Large intestine (tissue), 3 donors: ENCODE results near the gene ATP2B2. TPM values are rescaled to one million over a fixed set of nuclear protein-coding genes. Genes with fewer than 3 reads are reported as not detected.

Experiments
- DNase-seq, 2 donors: peaks; one replicate each; pipeline versions ENCODE4 v3.0.0 to v3.0.0-alpha.2; 2013
- H3K27ac ChIP-seq: one replicate; pipeline ENCODE4 v1.5.1; 2013; ENCODE audit warnings: low read length
- H3K27me3 ChIP-seq: 2 replicates; pipeline ENCODE4 v1.6.1; 2013; ENCODE audit warnings: low read length; ENCODE audit not compliant: control insufficient read depth, insufficient read depth
- H3K36me3 ChIP-seq: 2 replicates; pipeline ENCODE4 v1.6.1; 2013; ENCODE audit warnings: low read length; ENCODE audit not compliant: control insufficient read depth, insufficient read depth
- H3K4me1 ChIP-seq: one replicate; pipeline ENCODE4 v1.6.1; 2013; ENCODE audit warnings: low read length; ENCODE audit not compliant: control insufficient read depth, insufficient read depth
- H3K4me3 ChIP-seq: one replicate; pipeline ENCODE4 v1.5.1; 2013; ENCODE audit warnings: low read length
- H3K9me3 ChIP-seq: one replicate; pipeline ENCODE4 v1.6.1; 2013; ENCODE audit warnings: mild to moderate bottlenecking, low read depth, low read length, moderate library complexity; ENCODE audit not compliant: control insufficient read depth
- WGBS: methylation state at CpG from one replicate; pipeline ENCODE4 v1.1.5; 2013; ENCODE audit warnings: low lambda C conversion rate; ENCODE audit not compliant: insufficient coverage; 5-methylcytosine and 5-hydroxymethylcytosine counted together
- polyA plus RNA-seq: library from polyadenylated mRNA; unstranded; fragments of 120-200 nt; gene quantifications from one replicate; pipeline ENCODE4 v1.2.1, GENCODE V29; 2013

The ATP2B2 gene
- polyA plus RNA-seq, 1 donor: 1.5 TPM

- Histone ChIP-seq H3K9me3 (no peaks in the 10 kb centered on the region), H3K36me3 (no peaks in the 10 kb centered on the region), H3K27me3 (no peaks in the 10 kb centered on the region), H3K4me3 (no peak overlapping the region), H3K27ac (no peak overlapping the region), H3K4me1 (no peaks in the 10 kb centered on the region)
- WGBS: no CpG with 5 or more reads among the region's 11 CpGs
- DNase-seq: no peak
These were observed 131.6 kb downstream of the ATP2B2 start for GRCh38 chr3:10373686-10374261.

GRCh38 chr3:10371789-10372188 lies 133.6 kb downstream of the ATP2B2 start:
- no CpG with 5 or more reads among the region's 10 CpGs for WGBS

GRCh38 chr3:10371167-10371566 lies 134.2 kb downstream of the ATP2B2 start:
- Histone ChIP-seq H3K9me3 (no peaks in the 10 kb centered on the region), H3K27me3 (peaks cover 2% of the 10 kb centered on the region), H3K4me1 (no peaks in the 10 kb centered on the region), H3K4me3 (no peak overlapping the region), H3K36me3 (no peaks in the 10 kb centered on the region), H3K27ac (no peak overlapping the region)
- DNase-seq: no peak
- WGBS: no CpG with 5 or more reads among the region's 3 CpGs

More at GRCh38 chr3:10371789-10372188, 133.6 kb downstream of the ATP2B2 start:
- Histone ChIP-seq H3K36me3 (no peaks in the 10 kb centered on the region), H3K9me3 (no peaks in the 10 kb centered on the region), H3K27me3 (peaks cover 1% of the 10 kb centered on the region), H3K4me1 (no peaks in the 10 kb centered on the region), H3K27ac (no peak overlapping the region), H3K4me3 (no peak overlapping the region)
- DNase-seq: no peak

- WGBS: no CpG with 5 or more reads among the region's 10 CpGs
These were observed 135.0 kb downstream of the ATP2B2 start for GRCh38 chr3:10370429-10370828.

GRCh38 chr3:10368512-10368911 lies 136.9 kb downstream of the ATP2B2 start:
- Histone ChIP-seq H3K27me3 (peaks cover 2% of the 10 kb centered on the region), H3K27ac (no peak overlapping the region), H3K36me3 (no peaks in the 10 kb centered on the region), H3K9me3 (no peaks in the 10 kb centered on the region), H3K4me1 (no peaks in the 10 kb centered on the region), H3K4me3 (no peak overlapping the region)
- 94% methylated on average over 2 of the region's 2 CpGs for WGBS
- no peak for DNase-seq

More at GRCh38 chr3:10370429-10370828, 135.0 kb downstream of the ATP2B2 start:
- no peaks in the 10 kb centered on the region for H3K9me3 ChIP-seq
- H3K27me3 ChIP-seq: peaks cover 2% of the 10 kb centered on the region
- no peaks in the 10 kb centered on the region for H3K36me3 ChIP-seq
- no peak overlapping the region for H3K27ac ChIP-seq
- no peak overlapping the region for H3K4me3 ChIP-seq
- no peaks in the 10 kb centered on the region for H3K4me1 ChIP-seq
- DNase-seq: no peak

- Histone ChIP-seq H3K27me3 (peaks cover 2% of the 10 kb centered on the region), H3K27ac (no peak overlapping the region), H3K4me1 (no peaks in the 10 kb centered on the region), H3K4me3 (no peak overlapping the region), H3K36me3 (no peaks in the 10 kb centered on the region), H3K9me3 (no peaks in the 10 kb centered on the region)
- no peak for DNase-seq
- WGBS: no CpG with 5 or more reads among the region's 5 CpGs
These were observed 137.9 kb downstream of the ATP2B2 start for GRCh38 chr3:10367506-10367905.

- H3K4me3 ChIP-seq: no peak overlapping the region
These were observed 138.7 kb downstream of the ATP2B2 start for GRCh38 chr3:10366651-10367101.

GRCh38 chr3:10365791-10366190 lies 139.6 kb downstream of the ATP2B2 start:
- no peaks in the 10 kb centered on the region for H3K36me3 ChIP-seq
- no CpG with 5 or more reads among the region's 6 CpGs for WGBS
- peaks cover 2% of the 10 kb centered on the region for H3K27me3 ChIP-seq
- H3K4me3 ChIP-seq: no peak overlapping the region
- DNase-seq: no peak
- no peaks in the 10 kb centered on the region for H3K4me1 ChIP-seq
- no peak overlapping the region for H3K27ac ChIP-seq
- H3K9me3 ChIP-seq: no peaks in the 10 kb centered on the region

More at GRCh38 chr3:10366651-10367101, 138.7 kb downstream of the ATP2B2 start:
- no peak overlapping the region for H3K27ac ChIP-seq
- no peak for DNase-seq
- WGBS: no CpG with 5 or more reads among the region's 7 CpGs
- H3K27me3 ChIP-seq: peaks cover 2% of the 10 kb centered on the region
- no peaks in the 10 kb centered on the region for H3K9me3 ChIP-seq
- H3K4me1 ChIP-seq: no peaks in the 10 kb centered on the region
- no peaks in the 10 kb centered on the region for H3K36me3 ChIP-seq

GRCh38 chr3:10365316-10365715 lies 140.1 kb downstream of the ATP2B2 start:
- H3K27me3 ChIP-seq: peaks cover 2% of the 10 kb centered on the region
- no peak for DNase-seq
- H3K4me1 ChIP-seq: no peaks in the 10 kb centered on the region
- H3K36me3 ChIP-seq: no peaks in the 10 kb centered on the region
- H3K9me3 ChIP-seq: no peaks in the 10 kb centered on the region
- WGBS: no CpG with 5 or more reads among the region's 6 CpGs
- no peak overlapping the region for H3K27ac ChIP-seq
- H3K4me3 ChIP-seq: no peak overlapping the region

GRCh38 chr3:10364806-10365205 lies 140.6 kb downstream of the ATP2B2 start:
- H3K36me3 ChIP-seq: no peaks in the 10 kb centered on the region
- H3K27ac ChIP-seq: no peak overlapping the region
- H3K27me3 ChIP-seq: peaks cover 2% of the 10 kb centered on the region
- DNase-seq: no peak
- no peaks in the 10 kb centered on the region for H3K9me3 ChIP-seq
- H3K4me1 ChIP-seq: no peaks in the 10 kb centered on the region
- no CpG with 5 or more reads among the region's 7 CpGs for WGBS
- no peak overlapping the region for H3K4me3 ChIP-seq

- Histone ChIP-seq H3K4me3 (no peak overlapping the region), H3K9me3 (no peaks in the 10 kb centered on the region), H3K27me3 (peaks cover 2% of the 10 kb centered on the region), H3K27ac (no peak overlapping the region), H3K36me3 (no peaks in the 10 kb centered on the region), H3K4me1 (no peaks in the 10 kb centered on the region)
- no peak for DNase-seq
- no CpG with 5 or more reads among the region's 1 CpG for WGBS
These were observed 141.5 kb downstream of the ATP2B2 start for GRCh38 chr3:10363935-10364334.
